ENCODE measurements around the gene NDRG3.

DNA sequence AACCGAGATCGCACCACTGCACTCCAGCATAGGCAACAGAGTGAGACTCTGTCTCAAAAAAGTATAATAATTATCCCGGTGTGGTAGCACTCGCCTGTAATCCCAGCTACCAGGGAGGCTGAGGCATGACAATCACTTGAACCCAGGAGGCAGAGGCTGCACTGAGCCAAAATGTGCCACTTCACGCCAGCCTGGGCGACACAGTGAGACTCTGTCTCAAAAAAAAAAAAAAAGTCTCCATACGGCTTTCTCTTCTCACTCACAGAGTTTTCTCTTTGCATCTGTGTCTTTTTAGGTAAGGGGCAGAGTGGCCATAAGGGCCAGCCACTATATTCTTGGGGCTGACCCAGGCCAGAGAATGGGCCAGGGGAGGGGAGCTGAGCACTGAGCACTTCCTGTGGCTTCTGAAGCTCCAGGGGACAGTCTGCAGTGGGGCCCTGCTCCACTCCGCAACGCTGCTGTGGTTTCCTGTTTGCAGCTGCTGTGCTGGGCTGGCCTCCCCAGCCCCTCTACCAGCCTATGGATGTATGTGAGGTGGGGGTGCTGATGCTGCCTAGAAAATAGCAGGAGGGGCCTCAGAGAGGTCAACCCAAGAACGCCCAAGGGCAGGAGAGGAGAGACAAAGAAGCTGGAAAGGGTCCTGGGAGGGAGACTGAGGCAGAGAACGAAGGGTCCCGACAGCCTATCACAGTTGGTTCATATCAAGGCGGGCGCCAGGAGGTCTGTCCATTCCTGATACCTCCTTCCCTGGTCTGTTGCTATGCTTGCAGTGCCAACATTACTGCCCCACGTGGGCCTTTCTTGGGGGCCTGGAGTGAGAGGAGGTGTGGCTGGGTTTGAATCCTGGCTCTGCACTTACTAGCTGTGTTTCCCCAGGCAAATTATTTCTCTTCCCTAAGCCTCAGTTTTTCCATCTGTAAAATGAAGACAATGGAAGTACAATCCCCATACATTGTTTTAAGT is 115.9 kb downstream of the NDRG3 start:
- TF ChIP-seq, protein P1, sequence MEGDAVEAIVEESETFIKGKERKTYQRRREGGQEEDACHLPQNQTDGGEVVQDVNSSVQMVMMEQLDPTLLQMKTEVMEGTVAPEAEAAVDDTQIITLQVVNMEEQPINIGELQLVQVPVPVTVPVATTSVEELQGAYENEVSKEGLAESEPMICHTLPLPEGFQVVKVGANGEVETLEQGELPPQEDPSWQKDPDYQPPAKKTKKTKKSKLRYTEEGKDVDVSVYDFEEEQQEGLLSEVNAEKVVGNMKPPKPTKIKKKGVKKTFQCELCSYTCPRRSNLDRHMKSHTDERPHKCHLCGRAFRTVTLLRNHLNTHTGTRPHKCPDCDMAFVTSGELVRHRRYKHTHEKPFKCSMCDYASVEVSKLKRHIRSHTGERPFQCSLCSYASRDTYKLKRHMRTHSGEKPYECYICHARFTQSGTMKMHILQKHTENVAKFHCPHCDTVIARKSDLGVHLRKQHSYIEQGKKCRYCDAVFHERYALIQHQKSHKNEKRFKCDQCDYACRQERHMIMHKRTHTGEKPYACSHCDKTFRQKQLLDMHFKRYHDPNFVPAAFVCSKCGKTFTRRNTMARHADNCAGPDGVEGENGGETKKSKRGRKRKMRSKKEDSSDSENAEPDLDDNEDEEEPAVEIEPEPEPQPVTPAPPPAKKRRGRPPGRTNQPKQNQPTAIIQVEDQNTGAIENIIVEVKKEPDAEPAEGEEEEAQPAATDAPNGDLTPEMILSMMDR (IDR thresholded peaks at IDR 0.05): no peak
- no peak for TF ChIP-seq POLR2A (IDR thresholded peaks at IDR 0.05)
- TF ChIP-seq POLR2AphosphoS5 (IDR thresholded peaks at IDR 0.05): no peak
- TF ChIP-seq EP300 (IDR thresholded peaks at IDR 0.05): no peak
